WERI-Rb-1 (cell line): ENCODE measurements around the gene METTL15.
"Not testable (repeated sequence)": the region's sequence is repeated elsewhere in the genome, so short reads cannot be mapped to it uniquely, and the experiment has no call there.

Source experiments
- DNase-seq: peaks from one replicate; pipeline ENCODE4 v3.0.0-alpha.2; 2020
- H3K27ac ChIP-seq: fragments of 250-450 bp; sonication (Bioruptor Pico); 2 replicates; pipeline ENCODE4 v1.5.1; 2020; ENCODE audit warnings: mild to moderate bottlenecking, moderate library complexity
- H3K27me3 ChIP-seq: fragments of 250-450 bp; sonication (Bioruptor Pico); 2 replicates; pipeline ENCODE4 v1.5.1; 2021; ENCODE audit warnings: mild to moderate bottlenecking, low read depth, moderate library complexity; ENCODE audit not compliant: insufficient read depth, severe bottlenecking
- H3K36me3 ChIP-seq: fragments of 250-450 bp; sonication (Bioruptor Pico); 2 replicates; pipeline ENCODE4 v1.5.1; 2020; ENCODE audit warnings: mild to moderate bottlenecking, moderate library complexity
- H3K4me3 ChIP-seq: 2 replicates; pipeline ENCODE4 v1.5.1; 2011; ENCODE audit warnings: low read depth, mild to moderate bottlenecking, control low read depth, low read length
- H3K9me3 ChIP-seq: fragments of 250-450 bp; sonication (Bioruptor Pico); 2 replicates; pipeline ENCODE4 v1.5.1; 2021; ENCODE audit warnings: mild to moderate bottlenecking, moderate library complexity; ENCODE audit not compliant: severe bottlenecking
- CTCF ChIP-seq: IDR thresholded peaks from 2 replicates; pipeline ENCODE4 v1.5.1; 2011; ENCODE audit warnings: low read depth, mild to moderate bottlenecking, control low read depth, inconsistent platforms, low read length

Gene METTL15

GRCh38 chr11:28268925-28269324, 160.7 kb downstream of the METTL15 start:
- H3K4me3 ChIP-seq, result no peak overlapping the region
- H3K9me3 ChIP-seq, result no peaks in the 10 kb centered on the region
- DNase-seq, result no peak
- no peak for TF ChIP-seq CTCF
- no peaks in the 10 kb centered on the region for H3K36me3 ChIP-seq
- no peak overlapping the region for H3K27ac ChIP-seq
- no peaks in the 10 kb centered on the region for H3K27me3 ChIP-seq

GRCh38 chr11:28269586-28269985, 161.4 kb downstream of the METTL15 start:
- no peak for TF ChIP-seq CTCF
- H3K36me3 ChIP-seq, result no peaks in the 10 kb centered on the region
- no peak for DNase-seq
- H3K27ac ChIP-seq, result no peak overlapping the region
- H3K4me3 ChIP-seq, result no peak overlapping the region
- no peaks in the 10 kb centered on the region for H3K9me3 ChIP-seq
- H3K27me3 ChIP-seq, result no peaks in the 10 kb centered on the region

GRCh38 chr11:28272247-28272646, 164.1 kb downstream of the METTL15 start:
- not testable (repeated sequence) for H3K27ac ChIP-seq, H3K4me3 ChIP-seq, H3K36me3 ChIP-seq, DNase-seq, H3K27me3 ChIP-seq, H3K9me3 ChIP-seq

GRCh38 chr11:28274216-28274615, 166.0 kb downstream of the METTL15 start:
- no peak for TF ChIP-seq CTCF
- H3K27me3 ChIP-seq, result no peaks in the 10 kb centered on the region
- no peak for DNase-seq
- no peaks in the 10 kb centered on the region for H3K36me3 ChIP-seq
- no peak overlapping the region for H3K4me3 ChIP-seq
- no peak overlapping the region for H3K27ac ChIP-seq
- H3K9me3 ChIP-seq, result no peaks in the 10 kb centered on the region

- no peak for DNase-seq
- Histone ChIP-seq H3K4me3 (no peak overlapping the region), H3K27ac (no peak overlapping the region), H3K27me3 (no peaks in the 10 kb centered on the region), H3K9me3 (no peaks in the 10 kb centered on the region), H3K36me3 (no peaks in the 10 kb centered on the region)
- no peak for TF ChIP-seq CTCF
Measured at GRCh38 chr11:28284196-28284595, 176.0 kb downstream of the METTL15 start.

GRCh38 chr11:28289444-28289843, 181.3 kb downstream of the METTL15 start:
- no peak overlapping the region for H3K4me3 ChIP-seq
- no peak for TF ChIP-seq CTCF
- no peaks in the 10 kb centered on the region for H3K9me3 ChIP-seq
- no peak overlapping the region for H3K27ac ChIP-seq
- no peaks in the 10 kb centered on the region; the same call in 1 of the 2 replicates for H3K36me3 ChIP-seq
- H3K27me3 ChIP-seq, result no peaks in the 10 kb centered on the region
- no peak for DNase-seq

GRCh38 chr11:28290995-28291394, 182.8 kb downstream of the METTL15 start:
- H3K36me3 ChIP-seq, DNase-seq, H3K4me3 ChIP-seq, H3K27me3 ChIP-seq, H3K9me3 ChIP-seq, H3K27ac ChIP-seq: not testable (repeated sequence)
